ENCODE measurements around the gene MISP3.
A peak's percentile ranks its signal among the peaks of the same experiment; 100 is the strongest.
"Not testable (repeated sequence)": the region's sequence is repeated elsewhere in the genome, so short reads cannot be mapped to it uniquely, and the experiment has no call there.

MISP3 gene

DNA sequence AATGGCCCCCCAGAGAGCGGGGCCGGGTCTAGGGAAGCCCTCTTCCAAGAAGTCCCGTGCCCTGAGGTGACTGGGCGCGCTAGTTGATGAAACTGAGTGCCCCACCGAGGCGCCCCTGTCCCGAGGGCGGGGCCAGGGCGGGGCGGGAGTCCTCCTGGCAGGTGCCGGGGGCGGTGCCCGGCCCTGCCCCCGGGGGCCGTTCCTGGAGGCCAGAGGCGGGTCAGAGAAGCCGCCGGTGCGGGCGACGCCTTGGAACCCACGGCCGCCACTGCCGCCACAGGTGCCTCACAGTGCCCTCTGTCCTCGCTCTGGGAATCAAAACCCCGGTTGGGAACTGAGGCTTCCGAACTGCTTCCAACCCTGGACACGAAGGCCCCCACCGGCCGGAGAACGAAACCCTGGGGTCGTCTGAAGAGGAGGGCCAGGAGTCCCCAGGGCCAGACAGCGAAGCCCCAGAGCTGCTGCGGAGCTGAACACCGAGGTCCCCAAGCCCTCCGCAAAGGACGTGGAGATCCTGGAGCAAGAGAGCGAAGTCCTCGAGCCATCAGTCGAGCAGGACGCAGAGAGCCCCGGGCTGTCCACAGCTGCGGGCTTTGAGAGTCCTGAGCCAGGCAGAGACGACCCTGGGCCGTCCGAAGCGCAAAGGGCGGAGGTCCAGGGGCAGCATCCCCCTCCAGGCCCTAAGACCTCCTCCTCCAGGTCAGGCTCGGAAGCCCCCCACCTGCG is at the start of gene MISP3:
TSS of gene MISP3 (plus strand) at position 252 of the 726 bp plus-strand sequence. CDS start 524 bp downstream, outside the sequence.
- DNase-seq (ENCODE audit: low spot score), result no peak

- peak; percentile 71 for DNase-seq (ENCODE audit: low spot score)
These were observed 49.0 kb upstream of the MISP3 start for GRCh38 chr19:14023404-14024235.

DNA sequence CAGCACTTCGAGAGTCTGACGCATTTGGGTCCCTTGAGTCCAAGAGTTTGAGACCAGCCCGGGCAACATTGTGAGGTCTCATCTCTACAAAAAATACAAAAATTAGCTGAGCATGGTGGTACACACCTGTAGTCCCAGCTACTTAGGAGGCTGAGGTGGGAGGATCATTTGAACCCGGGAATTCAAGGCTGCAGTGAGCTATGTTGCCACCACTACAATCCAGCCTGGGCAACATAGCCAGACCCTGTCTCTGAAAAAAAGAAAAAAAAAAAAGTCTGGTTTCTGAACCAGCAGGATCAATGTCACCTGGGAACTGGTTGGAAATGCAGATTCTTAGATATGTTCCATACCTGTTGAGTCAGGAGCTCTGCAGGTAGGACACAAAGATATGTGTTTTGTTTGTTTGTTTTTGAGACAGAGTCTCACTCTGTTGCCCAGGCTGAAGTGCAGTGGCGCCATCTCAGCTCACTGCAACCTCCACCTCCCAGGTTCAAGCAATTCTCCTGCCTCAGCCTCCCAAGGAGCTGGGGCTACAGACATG is 45.9 kb upstream of the MISP3 start:
- DNase-seq (ENCODE audit: low spot score), result not testable (repeated sequence)

GRCh38 chr19:14027856-14028450 is 44.6 kb upstream of the MISP3 start, which contains the start of gene RLN3:
Gene RLN3 (plus strand): TSS chr19:14028148. CDS start chr19:14028205, 57 bp downstream.
- DNase-seq (ENCODE audit: low spot score), result no peak

DNA sequence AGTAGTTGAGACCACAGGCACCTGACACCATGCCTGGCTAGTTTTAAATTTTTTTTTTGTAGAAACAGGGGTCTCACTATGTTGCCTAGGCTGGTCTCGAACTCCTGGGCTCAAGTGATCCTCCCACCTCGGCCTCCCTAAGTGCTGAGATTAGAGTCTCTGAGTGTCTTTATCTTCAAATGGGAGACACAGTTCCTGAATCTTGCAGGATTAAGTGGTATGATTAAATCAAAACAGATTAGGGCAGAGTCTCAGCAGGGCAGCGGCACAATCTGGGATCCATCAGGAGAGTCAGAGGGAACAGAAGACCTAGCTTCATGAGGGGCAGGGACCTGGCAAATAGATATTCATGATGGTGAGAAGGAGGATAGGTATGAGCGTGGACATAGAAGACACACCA is 43.7 kb upstream of the MISP3 start:
- DNase-seq (ENCODE audit: low spot score), result no peak

- no peak for DNase-seq (ENCODE audit: low spot score)
These were observed 41.4 kb upstream of the MISP3 start for GRCh38 chr19:14030997-14031718.

DNA sequence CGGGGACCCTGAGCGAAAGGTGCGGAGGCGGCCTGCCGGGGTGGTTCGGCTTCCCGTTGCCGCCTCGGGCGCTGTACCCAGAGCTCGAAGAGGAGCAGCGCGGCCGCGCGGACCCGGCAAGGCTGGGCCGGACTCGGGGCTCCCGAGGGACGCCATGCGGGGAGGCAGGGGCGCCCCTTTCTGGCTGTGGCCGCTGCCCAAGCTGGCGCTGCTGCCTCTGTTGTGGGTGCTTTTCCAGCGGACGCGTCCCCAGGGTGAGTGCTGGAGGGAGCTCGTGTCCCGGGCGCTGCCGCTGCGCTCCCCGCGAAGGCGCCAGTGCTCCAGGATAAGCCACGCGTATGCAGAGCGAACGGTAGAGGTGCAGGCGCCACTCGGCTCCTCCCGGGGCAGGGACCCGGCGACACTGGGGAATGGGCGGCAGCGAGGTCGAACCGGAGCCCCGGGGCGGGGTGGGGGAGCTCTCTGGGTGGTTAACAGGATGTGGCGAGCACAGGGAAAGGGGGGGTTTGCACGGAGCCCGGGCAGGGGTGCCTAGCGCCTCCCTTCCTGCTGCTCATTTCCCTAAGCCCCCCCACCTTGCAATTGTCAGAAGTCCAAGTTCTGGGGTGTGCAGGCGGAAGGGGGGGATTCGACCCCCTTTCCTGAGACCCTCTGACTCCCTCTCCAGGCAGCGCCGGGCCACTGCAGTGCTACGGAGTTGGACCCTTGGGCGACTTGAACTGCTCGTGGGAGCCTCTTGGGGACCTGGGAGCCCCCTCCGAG is 40.7 kb upstream of the MISP3 start, which contains the start of gene IL27RA:
TSS of gene IL27RA (plus strand) at position 44 of the 762 bp plus-strand sequence. CDS start at position 155, 111 bp downstream.
- DNase-seq (ENCODE audit: low spot score), result peak; percentile 34

DNA sequence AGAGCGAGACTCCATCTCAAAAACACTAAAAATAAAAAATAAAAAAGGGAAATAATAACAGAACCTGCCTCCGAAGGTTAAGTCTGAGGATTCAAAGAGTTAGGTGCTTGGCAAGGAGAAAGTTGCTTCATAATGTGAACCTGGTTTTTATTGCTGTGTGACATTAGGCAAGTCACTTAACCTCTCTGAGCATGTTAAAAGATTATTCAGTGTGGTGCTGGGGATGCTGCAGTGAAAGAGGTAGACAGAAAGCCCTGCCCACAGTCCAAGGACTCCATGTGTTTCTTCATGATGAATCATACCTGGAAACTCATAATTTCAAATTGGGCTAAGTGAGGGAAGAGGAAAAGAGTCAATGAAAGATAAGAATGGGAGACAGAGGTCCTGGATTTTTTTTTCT is 38.6 kb upstream of the MISP3 start:
- no peak for DNase-seq (ENCODE audit: low spot score)

DNA sequence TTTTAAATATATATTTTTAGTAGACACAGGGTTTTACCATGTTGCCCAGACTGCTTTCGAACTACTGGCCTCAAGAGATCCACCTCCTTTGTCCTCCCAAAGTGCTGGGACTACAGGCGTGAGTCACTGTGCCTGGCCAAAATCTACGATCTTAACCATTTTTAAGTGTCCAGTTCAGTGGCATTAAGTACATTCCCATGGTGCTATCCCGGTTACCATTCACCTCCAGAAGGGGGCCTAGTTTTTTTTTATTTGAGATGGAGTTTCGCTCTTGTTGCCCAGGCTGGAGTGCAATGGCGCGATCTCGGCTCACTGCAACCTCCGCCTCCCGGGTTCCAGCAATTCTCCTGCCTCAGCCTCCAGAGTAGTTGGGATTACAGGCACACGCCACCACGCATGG is 37.4 kb upstream of the MISP3 start:
- not testable (repeated sequence) for DNase-seq (ENCODE audit: low spot score)

DNA sequence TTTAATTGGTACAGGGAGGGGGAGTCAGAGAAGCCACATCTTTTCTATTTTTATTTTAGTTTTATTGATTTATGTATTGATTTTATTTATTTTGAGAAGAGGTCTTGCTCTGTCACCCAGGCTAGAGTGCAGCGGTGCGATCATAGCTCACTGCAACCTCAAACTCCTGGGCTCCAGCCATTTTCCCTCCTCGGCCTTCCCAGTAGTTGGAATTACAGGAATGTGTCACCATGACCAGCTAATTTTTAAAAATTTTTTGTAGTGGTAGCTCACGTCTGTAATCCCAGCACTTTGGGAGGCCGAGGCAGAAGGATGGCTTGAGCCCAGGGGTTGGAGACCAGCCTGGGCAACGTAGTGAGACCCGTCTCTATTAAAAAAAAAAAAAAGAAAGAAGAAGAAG is 36.9 kb upstream of the MISP3 start:
- DNase-seq (ENCODE audit: low spot score), result no peak

GRCh38 chr19:14039181-14039580 is 33.4 kb upstream of the MISP3 start:
- no peak for DNase-seq (ENCODE audit: low spot score)

GRCh38 chr19:14042659-14043608 is 29.7 kb upstream of the MISP3 start:
- peak; percentile 66 for DNase-seq (ENCODE audit: low spot score)

- DNase-seq (ENCODE audit: low spot score), result not testable (repeated sequence)
These were observed 24.7 kb upstream of the MISP3 start for GRCh38 chr19:14047866-14048265.

DNA sequence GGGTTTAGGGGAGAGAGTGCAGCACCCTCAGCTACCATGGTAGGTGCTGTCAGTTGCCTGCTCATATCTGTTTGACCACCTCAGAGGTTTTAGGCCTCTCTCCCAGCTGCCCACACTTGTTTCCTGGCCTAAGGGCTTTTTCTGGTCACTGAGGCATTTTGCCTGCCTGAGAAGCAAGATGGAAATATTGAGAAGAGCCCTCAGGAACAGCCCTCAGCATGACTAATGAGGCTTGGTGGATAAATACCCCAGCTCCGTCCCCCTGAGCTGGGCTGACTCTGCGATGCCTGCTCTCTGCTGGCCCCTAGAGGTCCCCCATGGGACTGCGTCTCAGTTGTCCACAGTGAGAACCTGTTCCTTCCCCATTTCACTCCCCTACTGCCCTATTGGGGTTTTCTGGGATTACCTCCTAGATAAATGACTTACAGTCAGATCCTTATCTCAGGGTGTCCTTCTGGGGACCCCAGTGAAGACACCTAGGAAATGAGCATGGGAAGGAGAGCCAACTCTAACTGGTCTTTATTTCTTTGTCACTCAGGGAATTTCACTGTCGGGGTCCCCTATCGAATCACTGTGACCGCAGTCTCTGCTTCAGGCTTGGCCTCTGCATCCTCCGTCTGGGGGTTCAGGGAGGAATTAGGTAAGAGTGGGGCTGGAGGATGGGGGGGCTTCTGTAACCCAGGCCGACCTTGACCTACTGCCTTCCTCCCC is 24.0 kb upstream of the MISP3 start:
- no peak for DNase-seq (ENCODE audit: low spot score)

DNA sequence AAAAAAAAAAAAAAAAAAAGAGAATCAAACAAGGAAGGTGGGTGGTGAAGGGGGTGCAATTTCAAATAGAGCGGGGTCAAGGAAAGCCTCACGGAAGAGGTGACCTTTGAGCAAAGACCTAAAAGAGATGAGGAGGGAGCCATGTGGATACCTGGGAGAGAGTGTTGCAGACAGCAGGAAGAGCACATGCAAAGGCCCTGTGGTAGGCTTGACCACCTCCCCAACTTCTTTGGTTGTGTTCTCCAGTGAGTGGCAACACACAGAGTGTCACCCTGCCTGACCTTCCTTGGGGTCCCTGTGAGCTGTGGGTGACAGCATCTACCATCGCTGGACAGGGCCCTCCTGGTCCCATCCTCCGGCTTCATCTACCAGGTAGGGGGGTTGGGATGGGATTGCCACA is 22.1 kb upstream of the MISP3 start:
- no peak for DNase-seq (ENCODE audit: low spot score)

DNA sequence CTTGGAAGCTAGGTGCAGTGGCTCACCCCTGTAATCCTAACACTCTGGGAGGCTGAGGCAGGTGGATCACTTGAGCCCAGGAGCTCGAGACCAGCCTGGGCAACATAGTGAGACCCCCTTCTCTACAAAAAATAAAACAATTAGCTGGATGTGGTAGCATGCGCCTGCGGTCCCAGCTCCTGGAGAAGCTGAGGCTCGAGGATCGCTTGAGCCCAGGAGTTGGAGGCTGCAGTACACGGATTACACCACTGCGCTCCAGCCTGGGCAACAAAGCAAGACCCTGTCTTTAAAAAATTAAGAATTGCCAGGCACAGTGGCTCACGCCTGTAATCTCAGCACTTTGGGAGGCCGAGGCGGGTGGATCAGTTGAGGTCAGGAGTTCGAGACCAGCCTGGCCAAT is 21.6 kb upstream of the MISP3 start:
- DNase-seq (ENCODE audit: low spot score), result not testable (repeated sequence)

DNA sequence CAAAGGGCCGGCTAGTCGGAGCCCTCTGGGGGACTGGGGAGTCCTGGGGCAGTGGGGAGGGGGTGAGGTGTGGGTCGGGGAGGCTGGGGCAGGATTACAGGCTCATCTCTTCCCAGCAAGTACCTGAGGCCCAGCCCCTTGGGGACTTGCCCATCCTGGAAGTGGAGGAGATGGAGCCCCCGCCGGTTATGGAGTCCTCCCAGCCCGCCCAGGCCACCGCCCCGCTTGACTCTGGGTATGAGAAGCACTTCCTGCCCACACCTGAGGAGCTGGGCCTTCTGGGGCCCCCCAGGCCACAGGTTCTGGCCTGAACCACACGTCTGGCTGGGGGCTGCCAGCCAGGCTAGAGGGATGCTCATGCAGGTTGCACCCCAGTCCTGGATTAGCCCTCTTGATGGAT is 20.6 kb upstream of the MISP3 start:
- no peak for DNase-seq (ENCODE audit: low spot score)

DNA sequence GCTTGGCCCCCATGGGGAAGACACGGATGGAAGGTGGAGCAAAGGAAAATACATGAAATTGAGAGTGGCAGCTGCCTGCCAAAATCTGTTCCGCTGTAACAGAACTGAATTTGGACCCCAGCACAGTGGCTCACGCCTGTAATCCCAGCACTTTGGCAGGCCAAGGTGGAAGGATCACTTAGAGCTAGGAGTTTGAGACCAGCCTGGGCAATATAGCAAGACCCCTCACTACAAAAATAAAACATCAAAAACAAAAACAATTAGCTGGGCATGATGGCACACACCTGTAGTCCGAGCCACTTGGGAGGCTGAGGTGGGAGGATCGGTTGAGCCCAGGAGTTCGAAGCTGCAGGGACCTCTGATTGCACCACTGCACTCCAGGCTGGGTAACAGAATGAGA is 20.1 kb upstream of the MISP3 start:
- DNase-seq (ENCODE audit: low spot score), result no peak

DNA sequence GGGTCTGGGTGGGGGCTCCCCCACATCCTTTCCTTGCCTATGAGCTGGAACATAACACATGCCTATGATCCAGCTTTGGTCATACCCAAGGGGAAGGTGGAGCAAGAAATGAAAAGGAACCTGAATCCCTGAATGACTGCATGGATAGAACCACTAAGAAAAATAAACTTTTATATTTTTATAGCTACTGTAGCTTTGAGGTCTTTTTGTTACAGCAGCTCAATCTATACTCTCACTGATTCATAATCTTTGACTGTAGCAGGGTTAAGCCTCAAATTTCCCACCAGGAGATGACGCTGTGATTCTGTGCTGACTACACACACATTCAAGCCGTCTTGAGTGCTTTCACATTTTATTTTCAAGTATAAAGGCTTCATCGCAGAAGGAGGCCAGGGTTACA is 19.6 kb upstream of the MISP3 start:
- no peak for DNase-seq (ENCODE audit: low spot score)
